SIG-M5 (cell line): ENCODE data around the gene FGF14.
"Not testable (repeated sequence)": the region's sequence is repeated elsewhere in the genome, so short reads cannot be mapped to it uniquely, and the experiment has no call there.

Experiments used
- DNase-seq: peaks from one replicate; lab custom pipeline; 2025; lab: John Stamatoyannopoulos, UW

The FGF14 gene

DNA sequence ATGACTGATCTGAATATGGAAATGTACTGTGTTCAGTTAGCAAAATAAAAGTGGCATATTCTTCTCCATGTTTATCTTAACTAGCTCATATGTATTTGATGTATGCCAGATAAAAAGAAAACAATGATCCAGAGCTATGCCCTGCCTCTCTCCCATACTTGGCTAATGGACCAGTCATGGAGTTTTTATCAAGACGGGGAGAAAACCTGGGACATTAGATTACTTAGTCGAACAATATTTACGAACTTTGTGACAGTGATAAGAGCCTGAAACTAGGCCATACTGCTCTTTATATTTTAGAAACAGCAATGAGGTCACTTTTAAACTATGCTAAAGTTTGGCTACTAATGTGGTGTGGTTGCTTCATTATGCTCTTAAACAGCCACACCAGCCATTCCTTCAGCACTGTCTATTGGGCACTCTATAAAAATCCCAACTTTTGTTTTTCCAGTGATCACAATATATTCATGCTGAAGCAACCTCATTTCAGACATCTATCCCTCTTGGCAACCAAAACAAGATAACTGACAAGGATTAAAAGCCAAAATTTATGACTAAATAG lies 265.0 kb downstream of the FGF14 start:
- no peak for DNase-seq

GRCh38 chr13:102132777-102133295 lies 269.0 kb downstream of the FGF14 start:
- DNase-seq: no peak

DNA sequence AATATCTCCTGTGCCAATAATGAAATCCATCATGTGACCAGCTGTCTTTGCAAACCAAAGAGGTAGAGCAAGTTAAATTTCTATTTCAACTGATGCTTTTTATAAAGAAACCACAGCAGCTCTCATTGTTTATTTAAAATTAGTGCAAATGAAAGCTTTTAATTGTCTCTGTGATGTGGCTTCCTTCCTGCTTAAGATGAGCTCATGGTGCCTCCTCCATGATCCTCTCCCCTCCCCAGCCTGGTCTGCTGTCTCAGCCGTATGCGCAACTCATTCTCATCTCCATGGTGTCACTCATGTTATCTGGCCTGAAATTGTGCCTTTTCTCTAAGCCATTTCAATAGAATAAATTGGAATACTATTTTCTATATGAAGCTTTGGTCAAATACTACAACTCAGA lies 270.6 kb downstream of the FGF14 start:
- DNase-seq: no peak

DNA sequence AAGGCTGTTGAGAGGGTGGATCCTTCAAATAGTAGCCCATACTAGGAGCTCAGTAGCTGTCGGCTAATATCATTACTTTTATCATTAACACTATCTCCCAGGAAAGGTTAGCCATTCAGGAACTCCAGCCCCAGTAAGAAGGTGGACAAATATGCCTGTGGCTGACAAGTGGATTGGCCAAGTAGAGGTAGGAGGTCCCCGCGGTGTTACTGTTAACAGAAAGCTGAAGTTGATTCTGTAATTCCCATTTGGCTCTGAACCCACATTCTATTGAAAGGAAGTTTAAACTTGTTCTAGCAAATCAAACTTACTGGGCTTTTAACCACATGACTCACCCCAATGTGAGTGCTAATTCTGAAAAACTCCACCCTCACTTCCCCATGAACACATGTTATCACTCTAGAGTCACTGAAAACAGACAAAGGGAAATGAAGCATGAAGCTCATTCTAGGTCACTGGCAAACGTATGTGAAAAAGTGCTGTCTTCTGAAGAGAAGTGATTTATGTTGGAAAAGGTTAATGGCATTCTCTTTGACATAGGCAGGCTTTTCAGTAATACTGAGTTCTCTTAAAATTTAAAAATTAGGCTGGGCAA lies 273.5 kb downstream of the FGF14 start:
- no peak for DNase-seq

- DNase-seq: no peak
Measured at GRCh38 chr13:102127153-102127552, 274.7 kb downstream of the FGF14 start.

GRCh38 chr13:102122147-102122546 lies 279.7 kb downstream of the FGF14 start:
- no peak for DNase-seq

GRCh38 chr13:102117175-102117831 lies 284.5 kb downstream of the FGF14 start:
- no peak for DNase-seq

GRCh38 chr13:102103469-102103868 lies 298.4 kb downstream of the FGF14 start:
- no peak for DNase-seq

DNA sequence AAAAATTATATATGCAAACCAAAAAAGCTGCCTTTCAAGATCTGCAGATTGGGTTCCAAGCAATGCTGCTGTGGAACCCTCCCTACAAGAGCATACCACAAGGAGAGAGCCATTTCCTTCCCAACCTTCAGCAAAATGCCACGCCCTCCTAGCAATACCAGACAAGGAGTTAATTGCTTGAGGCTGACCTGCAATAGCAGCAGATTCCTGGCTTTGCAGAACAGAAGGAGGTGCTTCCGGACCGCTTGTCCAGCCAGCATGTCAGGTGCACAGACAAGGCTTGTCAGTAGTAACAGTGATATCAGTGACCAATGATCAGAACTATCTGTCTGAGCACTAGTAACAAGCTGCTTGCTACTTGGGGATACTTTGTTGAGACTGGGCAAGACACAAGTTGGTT lies 301.6 kb downstream of the FGF14 start:
- DNase-seq: no peak

DNA sequence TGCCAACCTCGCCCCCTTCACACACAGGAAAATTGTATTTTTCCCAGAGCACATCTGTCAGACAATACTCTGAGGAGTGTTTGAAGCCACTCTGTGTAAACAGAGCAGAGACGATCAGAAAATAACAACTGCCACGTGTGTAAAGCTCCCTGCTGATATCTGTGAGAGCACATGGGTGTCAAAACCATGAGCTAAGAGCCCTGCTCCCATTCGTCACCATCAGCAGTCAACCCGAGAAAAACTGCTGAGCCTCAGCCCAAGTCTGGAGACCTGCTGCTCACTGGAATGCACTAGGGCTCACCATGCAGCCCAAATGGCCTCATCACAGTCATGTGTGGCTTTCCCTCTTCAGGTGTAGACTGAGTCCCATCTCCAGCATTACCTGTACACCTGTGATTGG lies 304.1 kb downstream of the FGF14 start:
- DNase-seq: no peak

DNA sequence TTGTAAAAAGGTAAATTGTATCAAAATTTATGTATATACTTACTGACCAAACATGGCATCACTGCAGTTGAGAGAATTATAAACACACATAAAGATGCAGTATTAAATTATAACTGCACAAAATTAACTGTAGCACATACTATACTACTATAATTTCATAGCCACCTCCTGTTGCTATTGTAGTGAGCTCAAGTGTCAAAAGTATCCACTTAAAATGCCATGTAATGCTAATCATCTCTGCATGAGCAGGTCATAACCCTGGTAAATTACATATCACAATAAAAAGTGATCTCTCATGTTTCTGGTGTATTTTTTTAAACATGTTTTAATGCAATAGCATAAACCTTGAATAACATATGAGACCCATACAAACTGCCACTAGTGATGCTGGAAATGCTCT lies 308.6 kb downstream of the FGF14 start:
- not testable (repeated sequence) for DNase-seq

DNA sequence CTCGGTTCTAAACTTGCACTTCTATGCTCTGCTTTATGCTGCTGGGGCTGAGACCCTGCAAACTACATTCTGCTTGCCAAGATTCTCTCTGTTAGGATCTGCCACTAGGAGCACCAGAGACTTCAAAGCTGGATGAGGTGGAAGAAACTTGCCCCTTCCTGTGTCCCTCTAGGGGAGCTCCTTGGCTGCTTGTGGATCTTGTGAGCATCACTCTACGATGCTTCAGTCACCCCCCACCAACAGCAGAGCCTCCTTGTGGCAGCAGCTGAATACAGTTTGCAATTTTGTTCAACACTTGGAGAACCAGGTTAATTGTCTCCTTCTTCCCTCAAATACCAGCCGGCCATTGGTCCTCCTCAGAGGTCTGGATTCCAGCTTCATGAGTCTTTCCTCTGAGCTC lies 310.6 kb downstream of the FGF14 start:
- no peak for DNase-seq

- DNase-seq: no peak
Measured at GRCh38 chr13:102090532-102090931, 311.3 kb downstream of the FGF14 start.

GRCh38 chr13:102089722-102090121 lies 312.1 kb downstream of the FGF14 start:
- DNase-seq: no peak

GRCh38 chr13:102089177-102089576 lies 312.7 kb downstream of the FGF14 start:
- DNase-seq: no peak

- no peak for DNase-seq
Measured at GRCh38 chr13:102073251-102073650, 328.6 kb downstream of the FGF14 start.

DNA sequence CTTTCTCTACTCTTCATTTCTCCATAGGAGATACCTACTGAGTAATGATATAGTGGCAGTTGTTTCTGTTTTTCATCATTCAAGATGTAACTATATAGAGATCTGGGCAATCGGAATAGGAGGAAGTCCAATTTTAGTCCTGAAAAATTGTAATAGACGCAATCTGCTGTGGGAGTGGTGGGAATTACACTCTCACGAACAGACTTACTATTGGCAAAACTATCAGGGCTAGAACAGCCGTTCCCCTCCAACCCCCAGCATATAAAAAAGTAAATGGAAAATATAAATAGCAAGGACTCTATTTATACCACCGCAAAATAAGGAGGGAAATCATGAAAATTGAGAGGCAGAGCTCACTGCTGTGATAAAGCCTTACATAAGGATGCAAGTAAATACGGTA lies 330.1 kb downstream of the FGF14 start:
- no peak for DNase-seq

- not testable (repeated sequence) for DNase-seq
Measured at GRCh38 chr13:102068323-102068722, 333.5 kb downstream of the FGF14 start.

- DNase-seq: no peak
Measured at GRCh38 chr13:102055090-102055779, 346.6 kb downstream of the FGF14 start.

GRCh38 chr13:102049853-102050252 lies 352.0 kb downstream of the FGF14 start:
- no peak for DNase-seq

- no peak for DNase-seq
Measured at GRCh38 chr13:102045731-102046130, 356.1 kb downstream of the FGF14 start.

DNA sequence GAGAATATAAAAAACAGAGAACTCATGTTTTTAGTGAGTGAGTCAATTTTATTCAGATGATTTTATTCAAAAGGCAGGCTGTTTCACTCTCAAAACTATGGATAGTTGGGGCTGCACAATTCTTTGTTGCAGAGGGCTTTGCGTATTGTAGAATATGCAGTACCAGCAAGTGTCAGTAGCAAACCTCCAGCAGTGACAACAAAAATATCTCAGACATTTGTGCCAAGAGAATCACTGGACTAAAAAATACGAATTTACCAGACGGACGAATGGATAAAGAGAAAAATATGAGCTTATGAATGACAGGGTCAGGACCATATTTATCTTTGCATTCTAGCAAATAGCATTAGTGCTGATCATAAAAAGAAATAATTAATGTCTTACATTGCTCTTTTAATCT lies 359.1 kb downstream of the FGF14 start:
- DNase-seq: no peak

DNA sequence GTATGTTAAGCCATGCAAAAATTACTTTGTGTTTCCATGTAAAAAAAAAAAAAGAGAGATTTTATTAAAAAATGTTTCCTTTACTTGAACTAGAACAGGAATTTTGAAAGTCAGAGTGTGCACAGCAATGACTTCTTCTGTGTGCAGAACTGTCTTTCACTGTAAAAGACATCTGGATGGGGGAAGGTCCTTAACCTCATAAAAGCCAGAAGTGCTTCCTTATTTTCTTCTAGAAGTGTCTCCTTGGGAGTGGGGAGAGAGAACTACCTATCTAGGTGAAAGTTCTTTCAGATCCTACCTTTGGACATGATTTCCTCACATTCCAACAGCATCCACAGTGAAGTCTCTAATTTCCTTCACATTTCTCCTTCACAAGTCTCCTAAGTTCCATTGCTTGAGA lies 360.3 kb downstream of the FGF14 start:
- no peak for DNase-seq
